LNCAP (cell line): ENCODE data around the gene HOXB4.

Experiments
- TF ChIP-seq, protein P1 (sequence below): fragments of 450-650 bp; IDR thresholded peaks from 2 replicates; pipeline ENCODE4 v1.5.1; 2017; ENCODE audit warnings: mild to moderate bottlenecking

The HOXB4 gene

DNA sequence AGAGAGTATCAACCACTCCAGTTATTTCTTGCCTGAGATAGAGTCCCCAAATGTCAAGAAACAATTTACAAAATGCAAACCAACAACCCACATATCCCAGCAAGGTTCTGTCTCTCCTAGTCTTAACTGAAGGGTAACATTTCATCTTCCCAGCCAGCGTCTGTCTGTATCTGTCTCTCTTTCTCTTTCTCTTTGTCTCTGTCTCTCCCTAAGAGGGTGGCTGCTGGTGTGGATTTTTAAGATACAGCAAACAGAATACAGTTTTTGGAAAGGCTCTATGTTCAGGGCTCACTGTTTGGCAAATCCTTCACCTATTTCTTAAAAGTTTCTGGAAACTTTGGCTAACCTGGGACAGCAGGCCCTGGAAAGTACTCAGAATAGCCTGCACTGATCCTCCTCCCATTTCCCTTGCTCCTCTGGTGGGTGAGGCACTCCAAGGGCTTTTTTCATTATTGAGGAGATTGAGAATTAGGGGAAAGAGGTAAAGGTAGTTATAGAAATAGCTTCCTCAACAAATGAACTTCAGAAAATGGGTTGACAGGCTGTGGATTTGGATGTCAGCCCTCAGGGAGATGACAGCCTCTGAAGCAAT lies 6.2 kb downstream of the HOXB4 start:
- TF ChIP-seq, protein P1, sequence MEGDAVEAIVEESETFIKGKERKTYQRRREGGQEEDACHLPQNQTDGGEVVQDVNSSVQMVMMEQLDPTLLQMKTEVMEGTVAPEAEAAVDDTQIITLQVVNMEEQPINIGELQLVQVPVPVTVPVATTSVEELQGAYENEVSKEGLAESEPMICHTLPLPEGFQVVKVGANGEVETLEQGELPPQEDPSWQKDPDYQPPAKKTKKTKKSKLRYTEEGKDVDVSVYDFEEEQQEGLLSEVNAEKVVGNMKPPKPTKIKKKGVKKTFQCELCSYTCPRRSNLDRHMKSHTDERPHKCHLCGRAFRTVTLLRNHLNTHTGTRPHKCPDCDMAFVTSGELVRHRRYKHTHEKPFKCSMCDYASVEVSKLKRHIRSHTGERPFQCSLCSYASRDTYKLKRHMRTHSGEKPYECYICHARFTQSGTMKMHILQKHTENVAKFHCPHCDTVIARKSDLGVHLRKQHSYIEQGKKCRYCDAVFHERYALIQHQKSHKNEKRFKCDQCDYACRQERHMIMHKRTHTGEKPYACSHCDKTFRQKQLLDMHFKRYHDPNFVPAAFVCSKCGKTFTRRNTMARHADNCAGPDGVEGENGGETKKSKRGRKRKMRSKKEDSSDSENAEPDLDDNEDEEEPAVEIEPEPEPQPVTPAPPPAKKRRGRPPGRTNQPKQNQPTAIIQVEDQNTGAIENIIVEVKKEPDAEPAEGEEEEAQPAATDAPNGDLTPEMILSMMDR: no peak

DNA sequence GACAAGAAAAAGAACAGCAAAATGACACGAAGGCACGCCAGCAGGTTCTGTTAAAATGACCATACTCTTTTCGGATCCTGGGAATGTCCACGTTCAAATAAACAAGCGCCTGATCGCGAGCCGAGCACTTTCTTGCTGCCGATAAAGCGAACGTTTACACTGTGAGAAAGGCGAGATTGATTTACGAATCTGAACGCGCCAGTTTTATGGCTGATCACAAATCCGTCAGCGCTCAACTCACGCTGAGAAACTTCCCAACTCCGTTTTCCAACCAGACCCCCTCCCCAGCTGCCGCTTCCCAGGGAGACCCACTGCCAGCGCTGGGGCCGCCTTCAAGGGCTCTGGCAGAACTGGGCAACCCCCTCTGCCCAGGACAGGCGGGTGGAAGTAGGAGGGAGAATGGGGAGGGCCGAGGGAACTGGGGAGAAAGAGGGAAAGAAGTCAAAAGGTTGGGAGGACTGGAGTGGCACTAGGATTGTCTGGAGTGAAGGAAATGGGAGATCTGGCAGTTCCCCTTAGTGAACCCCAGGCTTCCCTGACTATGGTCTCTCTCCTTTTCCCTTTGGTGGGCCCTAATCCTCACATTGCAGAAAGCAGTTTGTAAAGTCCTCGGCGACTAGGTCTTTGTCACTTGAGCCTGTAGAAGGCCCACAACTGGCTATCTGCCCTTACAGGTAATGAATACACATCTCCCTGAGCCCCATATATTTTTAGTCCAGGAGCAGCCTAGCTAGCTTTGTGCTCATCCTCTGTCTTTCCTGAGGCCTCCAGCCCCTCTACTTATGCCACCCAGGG lies 6.9 kb downstream of the HOXB4 start:
- TF ChIP-seq, protein P1: no peak

- TF ChIP-seq, protein P1: no peak
Observed at GRCh38 chr17:48570325-48571023, 7.7 kb downstream of the HOXB4 start.

DNA sequence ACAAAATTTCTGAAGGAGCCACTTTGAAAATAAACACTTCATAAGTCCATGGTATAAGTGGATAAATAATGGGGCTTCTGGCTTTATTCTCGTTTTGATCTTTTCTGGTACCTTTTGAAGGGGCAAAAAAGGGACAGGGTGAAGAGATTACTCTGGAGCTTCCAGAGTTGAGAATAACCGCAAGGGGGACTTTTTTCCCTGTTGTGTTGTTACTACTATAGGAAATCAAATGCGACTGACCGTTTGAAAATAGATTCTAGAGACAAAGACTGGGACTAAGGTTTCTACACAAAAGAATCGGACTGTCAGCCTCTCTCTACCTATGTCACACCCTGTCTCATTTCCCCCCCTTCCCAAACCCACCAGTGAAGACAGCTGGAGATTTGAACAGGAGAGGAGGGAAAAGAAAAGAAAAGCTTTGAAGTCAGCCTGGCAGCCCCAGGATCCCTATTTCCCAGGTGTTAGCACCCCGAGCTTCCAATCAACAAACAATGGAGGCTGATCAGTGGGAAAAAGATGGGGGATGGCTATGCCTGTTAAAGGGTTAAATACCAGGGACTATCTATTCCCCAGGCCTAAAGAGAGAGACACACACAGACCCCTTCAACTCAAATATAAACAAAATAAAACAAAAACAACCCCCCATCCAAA lies 8.4 kb downstream of the HOXB4 start:
- TF ChIP-seq, protein P1: no peak

DNA sequence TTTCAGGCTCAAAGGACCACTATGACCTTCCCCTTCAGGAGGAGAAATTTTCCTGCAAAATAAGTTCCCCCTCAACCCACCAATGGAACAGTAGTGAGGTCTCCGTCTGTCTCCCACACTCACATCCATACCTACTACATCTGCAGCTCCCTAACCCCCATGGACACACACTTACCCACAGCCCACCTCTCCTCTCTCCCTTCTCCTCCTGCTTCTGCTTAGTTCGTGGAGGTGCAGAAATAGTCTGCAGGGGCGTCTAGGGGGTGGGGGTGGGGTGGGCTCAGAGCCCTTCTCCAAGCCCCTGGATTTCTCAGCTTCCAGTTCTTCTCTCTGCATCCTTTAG lies 8.9 kb downstream of the HOXB4 start:
- TF ChIP-seq, protein P1: no peak

- TF ChIP-seq, protein P1: no peak
Observed at GRCh38 chr17:48568499-48569239, 9.5 kb downstream of the HOXB4 start.
